GM12801 (cell line): Measurements from ENCODE around the gene RAD51B.

Experiments used
- CTCF ChIP-seq: IDR thresholded peaks from one replicate; pipeline ENCODE4 v1.5.1; 2011; ENCODE audit warnings: control low read depth; ENCODE audit not compliant: insufficient read length; ENCODE audit errors: extremely low read depth

RAD51B gene

GRCh38 chr14:68233101-68233784, 413.7 kb downstream of the RAD51B start:
- no peak for TF ChIP-seq CTCF

- TF ChIP-seq CTCF, result no peak
Measured at GRCh38 chr14:68234101-68234905, 414.7 kb downstream of the RAD51B start.

- no peak for TF ChIP-seq CTCF
Measured at GRCh38 chr14:68235011-68235410, 415.4 kb downstream of the RAD51B start.

- TF ChIP-seq CTCF, result no peak
Measured at GRCh38 chr14:68236582-68237458, 417.2 kb downstream of the RAD51B start.

GRCh38 chr14:68238551-68238950, 419.0 kb downstream of the RAD51B start:
- TF ChIP-seq CTCF, result no peak

- no peak for TF ChIP-seq CTCF
Measured at GRCh38 chr14:68238976-68239375, 419.4 kb downstream of the RAD51B start.
